Skin epidermis (tissue), 12 donors: ENCODE data around the gene SFXN4.
"Not testable (repeated sequence)": the region's sequence is repeated elsewhere in the genome, so short reads cannot be mapped to it uniquely, and the experiment has no call there.

Experiments used
- H3K27ac ChIP-seq, 21 experiments: fragments of 200-600 bp; sonication (generic) in 11 of 21; one replicate each; pipeline ENCODE4 v1.5.0; 2020; ENCODE audit warnings: mild to moderate bottlenecking in 3 of 21, inconsistent platforms in 2 of 21, moderate library complexity in 2 of 21
- H3K4me3 ChIP-seq, 7 experiments: fragments of 200-600 bp; sonication (generic) in 2 of 7; one replicate each; pipeline ENCODE4 v1.5.0; 2020; ENCODE audit warnings: inconsistent platforms in 2 of 7, mild to moderate bottlenecking in 2 of 7, moderate library complexity in 1 of 7

Gene SFXN4

GRCh38 chr10:119151601-119152000, 13.9 kb downstream of the SFXN4 start:
- H3K27ac ChIP-seq, H3K4me3 ChIP-seq: not testable (repeated sequence)

DNA sequence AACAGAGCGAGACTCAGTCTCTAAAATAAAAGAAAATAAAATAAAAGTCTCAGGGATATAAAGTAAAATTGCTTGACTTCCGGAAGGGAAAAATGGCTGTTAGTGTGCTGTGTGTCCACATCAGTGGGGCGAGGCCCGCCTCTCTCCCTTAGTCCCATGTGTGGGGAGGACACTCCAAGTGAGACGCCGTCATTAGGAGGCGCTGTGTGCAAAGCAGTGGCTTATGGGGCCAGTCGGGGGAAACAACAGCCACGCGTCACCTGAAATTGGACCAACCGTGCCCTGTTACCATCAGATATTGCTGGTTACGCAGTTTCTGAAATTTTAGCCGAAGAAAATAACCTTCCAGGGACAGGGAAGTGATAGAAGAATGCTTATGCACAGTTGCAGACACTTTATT, 15.8 kb downstream of the SFXN4 start:
- Histone ChIP-seq H3K27ac (no peak overlapping the region), H3K4me3 (no peak overlapping the region)

DNA sequence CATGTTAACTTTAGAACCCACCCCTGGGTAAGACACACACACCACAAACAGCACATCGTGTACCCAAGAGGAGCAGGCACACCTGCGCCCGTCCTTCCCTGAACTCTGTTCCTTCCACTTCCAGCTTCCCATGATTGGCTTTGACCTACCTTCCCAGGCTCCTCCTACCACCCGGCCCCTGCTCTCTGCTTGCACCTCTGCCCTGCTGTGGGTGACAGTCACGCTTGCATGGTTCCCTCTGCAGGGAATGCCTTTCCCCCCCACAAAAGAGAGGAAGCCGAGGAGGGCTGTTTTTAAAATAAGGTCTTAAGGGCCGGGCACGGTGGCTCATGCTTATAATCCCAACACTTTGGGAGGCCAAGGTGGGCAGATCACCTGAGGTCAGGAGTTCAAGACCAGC, 16.4 kb downstream of the SFXN4 start:
- H3K27ac ChIP-seq, result no peak overlapping the region
- no peak overlapping the region for H3K4me3 ChIP-seq

GRCh38 chr10:119143657-119144056, 21.9 kb downstream of the SFXN4 start:
- no peak overlapping the region for H3K27ac ChIP-seq
- no peak overlapping the region for H3K4me3 ChIP-seq

DNA sequence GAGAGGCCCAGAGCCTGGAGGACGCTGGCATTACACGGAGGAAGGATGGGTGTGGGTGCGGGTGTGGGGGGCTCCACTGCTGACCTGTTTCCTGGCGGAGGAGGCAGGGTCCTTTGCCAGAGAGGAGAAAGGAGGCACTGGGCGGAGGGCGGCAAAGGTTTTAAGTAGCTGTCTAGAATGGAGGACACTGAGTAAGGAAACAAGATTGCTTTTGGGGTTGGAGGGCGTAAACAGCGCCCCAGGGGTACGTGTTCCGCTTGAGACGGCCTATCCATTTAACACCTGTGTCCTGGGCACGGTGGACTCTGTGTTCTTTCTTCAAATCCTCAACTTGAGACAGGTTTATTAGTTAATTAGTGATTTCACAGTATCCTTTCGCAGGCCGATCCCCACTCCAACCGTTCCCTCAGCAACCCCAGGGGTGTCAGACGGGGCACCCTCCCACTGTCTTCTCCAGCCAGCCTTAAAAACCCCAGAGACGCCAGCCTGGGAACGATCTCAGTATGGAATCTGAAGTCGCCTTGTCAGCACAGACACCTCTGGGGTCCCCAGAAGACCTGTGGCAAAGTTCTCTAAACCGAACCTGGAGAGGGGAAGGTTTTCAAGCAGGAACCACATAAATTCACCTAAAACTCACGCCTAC, 24.8 kb downstream of the SFXN4 start:
- no peak overlapping the region for H3K4me3 ChIP-seq
- no peak overlapping the region for H3K27ac ChIP-seq

DNA sequence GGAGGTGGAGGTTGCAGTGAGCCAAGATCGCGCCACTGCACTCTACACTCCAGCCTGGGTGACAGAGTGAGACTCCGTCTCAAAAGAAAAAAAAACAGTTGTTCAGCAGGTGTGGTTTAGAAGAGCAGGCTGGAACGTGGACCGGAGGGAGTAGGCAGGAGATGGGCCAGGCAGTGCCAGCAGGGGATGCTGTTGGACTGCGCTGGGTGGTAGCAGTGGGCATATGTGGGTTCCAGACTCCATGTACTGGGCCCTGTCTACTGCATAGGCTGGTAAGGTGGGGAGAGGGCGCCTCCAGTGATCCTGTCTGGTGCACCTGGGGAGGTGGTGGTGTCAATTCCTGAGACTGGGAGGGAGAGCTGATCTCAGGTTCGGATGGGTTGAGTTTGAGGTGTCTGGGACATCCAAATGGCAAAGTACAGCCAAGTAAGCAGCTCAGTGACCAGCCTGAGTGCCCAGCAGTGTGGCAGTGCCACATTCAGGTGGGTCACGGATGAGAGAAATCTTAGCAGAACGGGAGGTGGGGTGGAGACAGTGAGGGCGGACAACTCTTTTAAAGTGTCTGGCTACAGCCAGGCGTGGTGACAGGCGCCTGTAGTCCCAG, 25.9 kb downstream of the SFXN4 start:
- Histone ChIP-seq H3K4me3 (no peak overlapping the region), H3K27ac (no peak overlapping the region)

DNA sequence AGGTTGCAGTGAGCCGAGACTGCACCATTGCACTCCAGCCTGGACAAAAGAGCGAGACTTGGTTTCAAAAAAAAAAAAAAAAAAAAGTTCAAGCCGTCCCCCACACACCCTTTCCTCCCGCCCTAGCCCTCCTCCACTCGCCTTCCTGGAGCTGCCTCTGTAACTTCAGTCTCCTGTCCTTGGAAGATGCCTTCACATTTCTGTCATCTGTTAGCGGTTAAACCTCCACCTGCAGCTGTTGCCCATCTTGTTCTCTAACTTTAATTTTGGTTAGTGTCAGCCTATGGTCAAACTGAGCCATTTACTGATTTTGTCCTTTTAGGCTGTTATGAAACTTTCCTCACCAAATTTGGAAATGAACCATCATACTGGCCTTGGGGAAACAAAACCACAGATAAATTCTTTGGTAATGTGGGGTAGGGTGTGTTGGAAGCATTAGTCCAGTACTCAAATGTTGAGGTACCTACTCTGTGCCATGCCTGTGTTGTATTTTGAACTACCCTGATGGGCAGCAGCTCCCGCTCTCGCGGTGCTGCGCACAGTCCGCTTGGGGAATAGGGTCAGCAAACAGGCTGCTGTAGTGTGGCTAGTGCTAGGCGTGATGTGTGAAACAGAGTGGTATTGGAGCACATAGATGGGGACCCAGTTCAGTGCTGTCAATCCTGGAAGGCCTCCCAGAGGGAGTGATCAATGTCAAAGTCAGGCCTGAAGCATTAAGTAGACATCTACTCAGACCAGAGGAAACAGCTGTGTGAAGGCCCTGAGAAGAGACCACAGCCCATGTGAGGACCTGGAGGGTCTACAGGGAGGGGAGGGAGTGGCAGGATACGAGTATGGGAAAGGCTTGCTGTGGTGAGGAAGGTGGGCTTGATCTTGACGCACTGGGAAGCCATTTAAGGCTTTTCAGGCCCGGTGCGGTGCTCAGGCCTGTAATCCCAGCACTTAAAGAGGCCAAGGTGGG, 26.9 kb downstream of the SFXN4 start:
- no peak overlapping the region for H3K27ac ChIP-seq

DNA sequence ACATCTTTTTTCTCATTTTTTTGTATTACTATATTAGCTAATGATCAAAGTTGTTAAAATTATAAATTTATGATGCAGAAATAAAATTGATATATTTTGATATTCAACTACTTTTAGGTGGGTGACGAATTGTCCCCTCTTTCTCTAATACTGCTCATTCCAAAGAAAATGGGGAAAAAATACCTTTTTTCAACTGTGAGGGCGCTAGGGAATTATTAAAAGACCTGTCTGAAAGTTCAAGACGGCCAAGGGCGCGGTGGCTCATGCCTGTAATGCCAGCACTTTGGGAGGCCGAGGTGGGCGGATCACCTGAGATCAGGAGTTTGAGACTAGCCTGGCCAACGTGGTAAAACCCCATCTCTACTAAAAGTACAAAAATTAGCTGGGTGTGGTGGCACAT, 27.6 kb downstream of the SFXN4 start:
- not testable (repeated sequence) for H3K4me3 ChIP-seq, H3K27ac ChIP-seq

More for the DNA sequence above, 26.9 kb downstream of the SFXN4 start:
- no peak overlapping the region for H3K4me3 ChIP-seq

GRCh38 chr10:119136084-119136483, 29.4 kb downstream of the SFXN4 start:
- Histone ChIP-seq H3K4me3 (no peak overlapping the region), H3K27ac (peak overlapping the region in 4 of 21 experiments; percentile 2 to 43 (median 12))

GRCh38 chr10:119135513-119135881, 30.0 kb downstream of the SFXN4 start:
- H3K27ac ChIP-seq, result peak overlapping the region in 7 of 21 experiments; percentile 2 to 43 (median 25)
- H3K4me3 ChIP-seq, result no peak overlapping the region

DNA sequence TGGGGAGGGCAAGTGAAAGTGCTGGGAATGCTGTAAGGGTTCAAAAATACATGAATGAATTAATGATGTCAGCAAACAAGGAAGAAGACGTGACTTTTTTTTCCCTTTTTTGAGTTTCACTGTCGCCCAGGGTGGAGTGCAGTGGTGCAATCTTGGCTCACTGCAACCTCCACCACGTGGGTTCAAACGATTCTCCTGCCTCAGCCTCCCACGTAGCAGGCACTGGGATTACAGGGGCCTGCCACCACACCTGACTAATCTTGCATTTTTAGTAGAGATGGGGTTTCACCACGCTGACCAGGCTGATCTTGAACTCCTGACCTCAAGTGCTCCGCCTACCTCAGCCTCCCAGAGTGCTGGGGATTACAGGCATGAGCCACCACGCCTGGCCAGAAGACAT, 31.6 kb downstream of the SFXN4 start:
- Histone ChIP-seq H3K27ac (peak overlapping the region in 1 of 21 experiments; percentile 3), H3K4me3 (no peak overlapping the region)

- no peak overlapping the region for H3K4me3 ChIP-seq
- peak overlapping the region in 8 of 21 experiments; percentile 1 to 88 (median 42) for H3K27ac ChIP-seq
Observed at GRCh38 chr10:119132521-119133345, 32.8 kb downstream of the SFXN4 start.

- peak overlapping the region in 5 of 7 experiments; percentile 1 to 18 (median 8) for H3K4me3 ChIP-seq
Observed at GRCh38 chr10:119131512-119132240, 33.8 kb downstream of the SFXN4 start.

GRCh38 chr10:119129721-119130120, 35.8 kb downstream of the SFXN4 start:
- Histone ChIP-seq H3K27ac (no peak overlapping the region), H3K4me3 (no peak overlapping the region)

More at GRCh38 chr10:119131512-119132240, 33.8 kb downstream of the SFXN4 start:
- H3K27ac ChIP-seq, result peak overlapping the region in 17 of 21 experiments; percentile 3 to 88 (median 55)

DNA sequence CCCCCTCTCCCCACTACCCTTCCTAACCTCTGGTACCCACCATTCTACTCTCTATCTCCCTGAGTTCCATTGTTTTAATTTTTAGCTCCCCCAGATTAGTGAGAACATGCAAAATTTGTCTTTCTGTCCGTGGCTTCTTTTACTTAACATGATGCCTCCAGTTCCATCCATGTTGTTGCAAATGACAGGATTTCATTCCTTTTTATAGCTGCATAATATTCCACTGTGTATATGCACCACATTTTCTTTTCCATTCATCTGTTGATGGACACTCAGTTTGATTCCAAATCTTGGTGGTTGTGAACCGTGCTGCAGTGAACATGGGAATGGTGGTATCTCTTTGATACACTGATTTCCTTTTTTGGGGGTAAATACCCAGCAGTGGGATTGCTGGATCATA, 39.6 kb downstream of the SFXN4 start:
- no peak overlapping the region for H3K27ac ChIP-seq
- H3K4me3 ChIP-seq, result no peak overlapping the region

DNA sequence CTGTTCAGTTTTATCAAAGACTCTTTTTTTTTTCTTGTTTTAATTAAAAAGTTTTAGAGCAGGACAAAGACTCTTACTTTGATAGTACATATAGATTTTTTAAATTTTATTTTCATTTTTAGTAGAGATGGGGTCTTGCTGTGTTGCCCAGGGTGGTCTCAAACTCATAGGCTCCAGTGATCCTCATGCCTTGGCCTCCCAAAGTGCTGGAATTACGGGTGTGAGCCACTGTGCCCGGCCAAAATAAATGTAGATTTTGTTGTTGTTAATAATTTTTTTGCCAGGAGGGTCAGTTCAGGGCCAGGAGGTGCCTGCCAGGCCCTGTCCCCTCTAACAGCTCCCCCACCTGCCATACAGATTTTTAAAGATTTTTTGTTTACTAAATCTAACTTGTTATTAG, 44.6 kb downstream of the SFXN4 start:
- no peak overlapping the region for H3K4me3 ChIP-seq
- no peak overlapping the region for H3K27ac ChIP-seq

DNA sequence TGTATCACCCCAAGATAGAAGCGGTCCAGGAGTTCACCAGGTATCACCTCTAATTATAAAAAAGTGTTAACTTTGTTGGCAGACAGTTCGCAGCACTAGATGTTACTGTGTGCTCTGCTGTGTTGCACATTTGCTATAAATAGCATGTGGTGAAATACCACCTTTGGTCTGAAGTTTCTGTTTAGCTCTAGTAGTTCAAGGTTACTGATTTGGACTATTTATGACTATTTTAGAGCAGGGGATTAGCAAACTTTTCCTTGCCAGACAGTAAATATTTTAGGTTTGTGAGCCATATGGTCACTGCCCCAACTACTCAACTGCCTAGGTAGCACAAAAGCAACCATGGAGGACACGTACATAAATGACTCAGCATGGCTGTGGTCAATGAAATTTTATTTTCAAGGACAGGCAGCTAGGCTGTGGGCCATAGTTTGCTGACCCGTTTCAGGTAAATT, 45.1 kb downstream of the SFXN4 start:
- H3K4me3 ChIP-seq, result no peak overlapping the region
- no peak overlapping the region for H3K27ac ChIP-seq

DNA sequence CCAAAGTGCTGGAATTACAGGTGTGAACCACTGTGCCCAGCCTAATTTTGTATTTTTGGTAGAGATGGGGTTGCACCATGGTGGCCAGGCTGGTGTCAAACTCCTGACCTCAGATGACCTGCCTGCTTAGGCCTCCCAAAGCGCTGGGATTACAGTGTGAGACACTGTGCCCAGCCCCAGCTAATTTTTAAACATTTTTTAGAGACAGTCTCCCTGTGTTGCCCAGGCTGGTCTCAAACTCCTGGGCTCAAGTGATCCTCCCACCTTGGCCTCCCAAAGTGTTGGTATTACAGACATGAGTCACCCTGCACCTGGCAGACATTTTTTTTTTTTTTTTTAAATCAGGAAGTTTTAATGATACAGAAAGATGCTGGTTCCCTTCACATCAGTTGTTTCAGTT, 46.1 kb downstream of the SFXN4 start:
- Histone ChIP-seq H3K4me3 (no peak overlapping the region), H3K27ac (no peak overlapping the region)

DNA sequence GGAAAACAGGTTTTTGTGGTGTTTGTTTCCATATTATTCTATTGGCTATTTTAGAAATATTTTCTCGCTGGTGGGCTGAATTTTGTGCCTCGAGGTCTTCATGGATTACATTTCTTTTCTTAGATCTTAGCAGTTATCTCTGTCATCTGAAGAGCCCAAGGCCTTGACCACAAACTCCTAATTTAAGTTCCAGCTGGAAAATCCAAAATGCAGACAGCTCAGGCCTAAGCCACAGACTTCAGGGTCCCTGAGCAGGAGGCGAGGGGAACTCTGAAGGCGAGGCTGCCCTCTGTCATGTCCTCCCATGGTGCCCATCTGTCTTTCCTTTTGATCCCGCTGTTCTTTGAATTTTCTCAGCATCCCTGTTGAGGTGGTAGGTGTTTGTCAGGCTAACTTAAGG, 47.3 kb downstream of the SFXN4 start:
- Histone ChIP-seq H3K4me3 (no peak overlapping the region), H3K27ac (no peak overlapping the region)
